B cell (primary cell): ENCODE data around the gene CEP63.

Experiments
- CTCF ChIP-seq: fragments of 200-600 bp; IDR thresholded peaks from one replicate; pipeline ENCODE4 v1.8.0; 2022; ENCODE audit warnings: antibody characterized with exemption, mild to moderate bottlenecking
- EZH2 ChIP-seq: IDR thresholded peaks from 2 replicates; pipeline ENCODE4 v1.6.1; 2012; ENCODE audit warnings: borderline replicate concordance, low read depth, mild to moderate bottlenecking, moderate library complexity, low read length; ENCODE audit not compliant: insufficient read depth, poor library complexity, severe bottlenecking

GRCh38 chr3:134486577-134487041 is 752 bp downstream of the CEP63 start:
- TF ChIP-seq CTCF, result no peak
- no peak for TF ChIP-seq EZH2
